ENCODE data around the gene INCENP. TPM values are rescaled to one million over a fixed set of nuclear protein-coding genes. Genes with fewer than 3 reads are reported as not detected.

Gene INCENP
- polyA plus RNA-seq, 1 donor (not counting 4 experiments of a cell fraction or from before 2014, with no cell fraction given) = 12.7 TPM

GRCh38 chr11:62132191-62132590 lies 8.4 kb downstream of the INCENP start:
- no peak overlapping the region for H2AFZ ChIP-seq (ENCODE audit: control insufficient read depth, low read length)
- H3K4me1 ChIP-seq (ENCODE audit: control insufficient read depth, extremely low read depth, insufficient read depth, low read length) = peaks cover 13% of the 10 kb centered on the region
- no peak for FAIRE-seq
- H3K9me1 ChIP-seq (ENCODE audit: control insufficient read depth, extremely low read depth, insufficient read depth, low read length) = peaks cover 3% of the 10 kb centered on the region
- peaks cover 3% of the 10 kb centered on the region for H4K20me1 ChIP-seq (ENCODE audit: control insufficient read depth, extremely low read depth, insufficient read depth, low read length)
- no peak for DNase-seq (ENCODE audit: low read depth, low spot score)
- no peak for TF ChIP-seq EZH2 (IDR thresholded peaks at IDR 0.05; ENCODE audit: low read length)
- TF ChIP-seq CTCF (optimal IDR thresholded peaks at IDR 0.05 in 1 of 3, IDR thresholded peaks at IDR 0.05 in 1 of 3, conservative IDR thresholded peaks at IDR 0.05 in 1 of 3; ENCODE audit: extremely low read depth in 1 of 3, insufficient read depth in 2 of 3, low read length in 3 of 3) = no peak
- H3K27me3 ChIP-seq (ENCODE audit: control insufficient read depth, extremely low read depth, insufficient read depth, low read length) = no peaks in the 10 kb centered on the region
- no peaks in the 10 kb centered on the region for H3K9me3 ChIP-seq (ENCODE audit: control insufficient read depth, low read depth, low read length)
- H3K9ac ChIP-seq (ENCODE audit: control insufficient read depth, extremely low read depth, insufficient read depth, low read length) = no peak overlapping the region
- peaks cover 12 to 38% of the 10 kb centered on the region in 2 experiments for H3K36me3 ChIP-seq (ENCODE audit: control insufficient read depth in 2 of 2, extremely low read depth in 1 of 2, insufficient read depth in 2 of 2, low read length in 2 of 2)
- peaks cover 86% of the 10 kb centered on the region for H3K79me2 ChIP-seq (ENCODE audit: control insufficient read depth, insufficient read depth, low read length)
- no peak overlapping the region for H3K27ac ChIP-seq (ENCODE audit: control insufficient read depth, insufficient read depth, low read length)
- H3K4me2 ChIP-seq (ENCODE audit: control insufficient read depth, extremely low read depth, insufficient read depth, low read depth, low read length) = no peak overlapping the region
- no peak overlapping the region for H3K4me3 ChIP-seq (ENCODE audit: control insufficient read depth in 2 of 3, extremely low read depth in 1 of 3, insufficient read depth in 2 of 3, low read depth in 1 of 3, low read length in 3 of 3)
- dilution Hi-C loops (cut with MboI; ENCODE audit: extremely low pct_ligation_motif_present, low sequenced_read_pairs) = no loop called here

DNA sequence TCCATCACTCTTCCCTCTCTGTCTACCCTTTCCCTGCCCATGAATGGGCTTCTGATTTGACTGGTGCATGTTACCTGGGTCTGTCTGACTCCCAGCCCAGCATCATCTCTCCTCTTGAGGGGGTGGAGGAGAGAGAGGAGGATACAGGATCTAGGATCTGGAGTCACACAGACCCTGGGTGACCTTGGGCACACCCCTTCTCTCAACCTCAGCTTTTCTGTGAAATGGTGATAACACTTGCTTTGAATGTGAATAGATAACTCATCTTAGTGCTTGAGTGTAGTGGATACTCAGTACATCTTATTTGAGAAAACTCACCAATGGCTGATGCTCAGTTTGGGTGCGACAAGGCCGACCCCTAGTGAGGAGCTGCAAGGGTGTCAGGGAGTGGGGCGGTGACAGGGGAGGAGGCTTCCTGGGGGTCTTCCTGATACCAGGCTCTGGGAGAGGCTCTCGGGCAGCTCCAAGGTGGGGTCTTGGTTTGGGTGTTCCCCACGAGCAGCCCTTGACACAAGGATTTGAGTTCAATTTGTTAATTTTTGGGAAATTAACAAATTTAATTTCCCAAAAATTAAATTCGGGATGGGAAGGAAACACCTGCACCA lies 9.0 kb downstream of the INCENP start:
- Histone ChIP-seq H3K79me2 (ENCODE audit: control insufficient read depth, insufficient read depth, low read length) (peaks cover 85% of the 10 kb centered on the region), H4K20me1 (ENCODE audit: control insufficient read depth, extremely low read depth, insufficient read depth, low read length) (peaks cover 3% of the 10 kb centered on the region), H3K4me2 (ENCODE audit: control insufficient read depth, extremely low read depth, insufficient read depth, low read depth, low read length) (no peak overlapping the region), H3K9me3 (ENCODE audit: control insufficient read depth, low read depth, low read length) (no peaks in the 10 kb centered on the region), H3K27me3 (ENCODE audit: control insufficient read depth, extremely low read depth, insufficient read depth, low read length) (no peaks in the 10 kb centered on the region), H3K9me1 (ENCODE audit: control insufficient read depth, extremely low read depth, insufficient read depth, low read length) (peaks cover 3% of the 10 kb centered on the region), H3K4me1 (ENCODE audit: control insufficient read depth, extremely low read depth, insufficient read depth, low read length) (peaks cover 13% of the 10 kb centered on the region), H3K4me3 (ENCODE audit: control insufficient read depth in 2 of 3, extremely low read depth in 1 of 3, insufficient read depth in 2 of 3, low read depth in 1 of 3, low read length in 3 of 3) (no peak overlapping the region), H3K36me3 (ENCODE audit: control insufficient read depth in 2 of 2, extremely low read depth in 1 of 2, insufficient read depth in 2 of 2, low read length in 2 of 2) (peaks cover 14 to 38% of the 10 kb centered on the region in 2 experiments), H3K9ac (ENCODE audit: control insufficient read depth, extremely low read depth, insufficient read depth, low read length) (no peak overlapping the region), H3K27ac (ENCODE audit: control insufficient read depth, insufficient read depth, low read length) (no peak overlapping the region), H2AFZ (ENCODE audit: control insufficient read depth, low read length) (no peak overlapping the region)
- dilution Hi-C loops (cut with MboI; ENCODE audit: extremely low pct_ligation_motif_present, low sequenced_read_pairs) = no loop called here
- FAIRE-seq (no peak), DNase-seq (ENCODE audit: low read depth, low spot score) (no peak)
- TF ChIP-seq CTCF (optimal IDR thresholded peaks at IDR 0.05 in 1 of 3, IDR thresholded peaks at IDR 0.05 in 1 of 3, conservative IDR thresholded peaks at IDR 0.05 in 1 of 3; ENCODE audit: extremely low read depth in 1 of 3, insufficient read depth in 2 of 3, low read length in 3 of 3) (no peak), EZH2 (IDR thresholded peaks at IDR 0.05; ENCODE audit: low read length) (no peak)

Data from keratinocyte (primary cell).